ENCODE results near the gene ERN1. TPM values are rescaled to one million over a fixed set of nuclear protein-coding genes. Genes with fewer than 3 reads are reported as not detected.

The ERN1 gene
- total and polyA plus RNA-seq, 2 donors: 5.9 to 7.4 TPM

GRCh38 chr17:64042700-64043485 lies 87.1 kb downstream of the ERN1 start:
- peaks cover 0 to 3% of the 10 kb centered on the region in 2 donors for H3K4me1 ChIP-seq (ENCODE audit: control insufficient read depth in 2 of 2, insufficient read depth in 2 of 2, low read length in 2 of 2)
- H3K9me3 ChIP-seq (ENCODE audit: control insufficient read depth in 2 of 2, insufficient read depth in 1 of 2, low read length in 1 of 2): no peaks in the 10 kb centered on the region
- no peak for DNase-seq (ENCODE audit: low read depth in 6 of 9, low spot score in 9 of 9)

GRCh38 chr17:64041912-64042311 lies 88.0 kb downstream of the ERN1 start:
- Histone ChIP-seq H3K4me1 (ENCODE audit: control insufficient read depth in 2 of 2, insufficient read depth in 2 of 2, low read length in 2 of 2) (peaks cover 0 to 3% of the 10 kb centered on the region in 2 donors), H3K9me3 (ENCODE audit: control insufficient read depth in 2 of 2, insufficient read depth in 1 of 2, low read length in 1 of 2) (no peaks in the 10 kb centered on the region), H3K36me3 (ENCODE audit: control insufficient read depth in 2 of 2, insufficient read depth in 2 of 2, low read length in 1 of 2) (peaks cover 44 to 61% of the 10 kb centered on the region in 2 donors), H3K27ac (ENCODE audit: low read depth in 1 of 2, low read length in 1 of 2) (no peak overlapping the region), H3K4me3 (ENCODE audit: low read length in 2 of 2) (no peak overlapping the region), H3K27me3 (ENCODE audit: control insufficient read depth in 2 of 2, insufficient read depth in 1 of 2, low read length in 1 of 2) (no peaks in the 10 kb centered on the region)
- WGBS: 48% methylated on average over 11 of the region's 11 CpGs
- no peak for DNase-seq (ENCODE audit: low read depth in 6 of 9, low spot score in 9 of 9)

More at GRCh38 chr17:64042700-64043485, 87.1 kb downstream of the ERN1 start:
- 94% methylated on average over 12 of the region's 12 CpGs for WGBS
- Histone ChIP-seq H3K4me3 (ENCODE audit: low read length in 2 of 2) (no peak overlapping the region), H3K27ac (ENCODE audit: low read depth in 1 of 2, low read length in 1 of 2) (no peak overlapping the region), H3K27me3 (ENCODE audit: control insufficient read depth in 2 of 2, insufficient read depth in 1 of 2, low read length in 1 of 2) (no peaks in the 10 kb centered on the region), H3K36me3 (ENCODE audit: control insufficient read depth in 2 of 2, insufficient read depth in 2 of 2, low read length in 1 of 2) (peaks cover 44 to 61% of the 10 kb centered on the region in 2 donors)

- DNase-seq (ENCODE audit: low read depth in 6 of 9, low spot score in 9 of 9): no peak
- Histone ChIP-seq H3K27me3 (ENCODE audit: control insufficient read depth in 2 of 2, insufficient read depth in 1 of 2, low read length in 1 of 2) (no peaks in the 10 kb centered on the region), H3K4me3 (ENCODE audit: low read length in 2 of 2) (no peak overlapping the region), H3K9me3 (ENCODE audit: control insufficient read depth in 2 of 2, insufficient read depth in 1 of 2, low read length in 1 of 2) (no peaks in the 10 kb centered on the region), H3K36me3 (ENCODE audit: control insufficient read depth in 2 of 2, insufficient read depth in 2 of 2, low read length in 1 of 2) (peaks cover 28 to 48% of the 10 kb centered on the region in 2 donors), H3K4me1 (ENCODE audit: control insufficient read depth in 2 of 2, insufficient read depth in 2 of 2, low read length in 2 of 2) (peaks cover 0 to 3% of the 10 kb centered on the region in 2 donors), H3K27ac (ENCODE audit: low read depth in 1 of 2, low read length in 1 of 2) (no peak overlapping the region)
- WGBS: 93% methylated on average over 6 of the region's 6 CpGs
Observed at GRCh38 chr17:64040206-64040605, 89.7 kb downstream of the ERN1 start.

GRCh38 chr17:64039106-64039400 lies 90.9 kb downstream of the ERN1 start:
- H3K27me3 ChIP-seq (ENCODE audit: control insufficient read depth in 2 of 2, insufficient read depth in 1 of 2, low read length in 1 of 2): no peaks in the 10 kb centered on the region
- peaks cover 17 to 36% of the 10 kb centered on the region in 2 donors for H3K36me3 ChIP-seq (ENCODE audit: control insufficient read depth in 2 of 2, insufficient read depth in 2 of 2, low read length in 1 of 2)
- no peak overlapping the region for H3K4me3 ChIP-seq (ENCODE audit: low read length in 2 of 2)
- no peak overlapping the region for H3K27ac ChIP-seq (ENCODE audit: low read depth in 1 of 2, low read length in 1 of 2)
- no peak for DNase-seq (ENCODE audit: low read depth in 6 of 9, low spot score in 9 of 9)
- peaks cover 0 to 3% of the 10 kb centered on the region in 2 donors for H3K4me1 ChIP-seq (ENCODE audit: control insufficient read depth in 2 of 2, insufficient read depth in 2 of 2, low read length in 2 of 2)
- H3K9me3 ChIP-seq (ENCODE audit: control insufficient read depth in 2 of 2, insufficient read depth in 1 of 2, low read length in 1 of 2): no peaks in the 10 kb centered on the region
- WGBS: 94% methylated on average over 3 of the region's 3 CpGs

- Histone ChIP-seq H3K27ac (ENCODE audit: low read depth in 1 of 2, low read length in 1 of 2) (no peak overlapping the region), H3K4me3 (ENCODE audit: low read length in 2 of 2) (no peak overlapping the region), H3K27me3 (ENCODE audit: control insufficient read depth in 2 of 2, insufficient read depth in 1 of 2, low read length in 1 of 2) (no peaks in the 10 kb centered on the region), H3K4me1 (ENCODE audit: control insufficient read depth in 2 of 2, insufficient read depth in 2 of 2, low read length in 2 of 2) (peaks cover 0 to 3% of the 10 kb centered on the region in 2 donors), H3K9me3 (ENCODE audit: control insufficient read depth in 2 of 2, insufficient read depth in 1 of 2, low read length in 1 of 2) (no peaks in the 10 kb centered on the region), H3K36me3 (ENCODE audit: control insufficient read depth in 2 of 2, insufficient read depth in 2 of 2, low read length in 1 of 2) (peaks cover 12 to 31% of the 10 kb centered on the region in 2 donors)
- no peak for DNase-seq (ENCODE audit: low read depth in 6 of 9, low spot score in 9 of 9)
- WGBS: 92% methylated on average over 16 of the region's 16 CpGs
Observed at GRCh38 chr17:64038331-64039105, 91.4 kb downstream of the ERN1 start.

GRCh38 chr17:64037802-64038201 lies 92.1 kb downstream of the ERN1 start:
- no peak overlapping the region for H3K27ac ChIP-seq (ENCODE audit: low read depth in 1 of 2, low read length in 1 of 2)
- no peaks in the 10 kb centered on the region for H3K9me3 ChIP-seq (ENCODE audit: control insufficient read depth in 2 of 2, insufficient read depth in 1 of 2, low read length in 1 of 2)
- H3K4me1 ChIP-seq (ENCODE audit: control insufficient read depth in 2 of 2, insufficient read depth in 2 of 2, low read length in 2 of 2): peaks cover 0 to 3% of the 10 kb centered on the region in 2 donors
- DNase-seq (ENCODE audit: low read depth in 6 of 9, low spot score in 9 of 9): no peak
- H3K4me3 ChIP-seq (ENCODE audit: low read length in 2 of 2): no peak overlapping the region
- H3K27me3 ChIP-seq (ENCODE audit: control insufficient read depth in 2 of 2, insufficient read depth in 1 of 2, low read length in 1 of 2): no peaks in the 10 kb centered on the region
- WGBS: 97% methylated on average over 5 of the region's 5 CpGs
- H3K36me3 ChIP-seq (ENCODE audit: control insufficient read depth in 2 of 2, insufficient read depth in 2 of 2, low read length in 1 of 2): peaks cover 7 to 24% of the 10 kb centered on the region in 2 donors

- no peak for DNase-seq (ENCODE audit: low read depth in 6 of 9, low spot score in 9 of 9)
- H3K27ac ChIP-seq (ENCODE audit: low read depth in 1 of 2, low read length in 1 of 2): no peak overlapping the region
- no peaks in the 10 kb centered on the region for H3K27me3 ChIP-seq (ENCODE audit: control insufficient read depth in 2 of 2, insufficient read depth in 1 of 2, low read length in 1 of 2)
- 90% methylated on average over 6 of the region's 6 CpGs for WGBS
- H3K4me1 ChIP-seq (ENCODE audit: control insufficient read depth in 2 of 2, insufficient read depth in 2 of 2, low read length in 2 of 2): peaks cover 0 to 3% of the 10 kb centered on the region in 2 donors
- peaks cover 7 to 23% of the 10 kb centered on the region in 2 donors for H3K36me3 ChIP-seq (ENCODE audit: control insufficient read depth in 2 of 2, insufficient read depth in 2 of 2, low read length in 1 of 2)
- no peak overlapping the region for H3K4me3 ChIP-seq (ENCODE audit: low read length in 2 of 2)
- H3K9me3 ChIP-seq (ENCODE audit: control insufficient read depth in 2 of 2, insufficient read depth in 1 of 2, low read length in 1 of 2): no peaks in the 10 kb centered on the region
Observed at GRCh38 chr17:64037180-64037579, 92.8 kb downstream of the ERN1 start.

GRCh38 chr17:64036198-64036922 lies 93.6 kb downstream of the ERN1 start:
- H3K27ac ChIP-seq (ENCODE audit: low read depth in 1 of 2, low read length in 1 of 2): no peak overlapping the region
- H3K9me3 ChIP-seq (ENCODE audit: control insufficient read depth in 2 of 2, insufficient read depth in 1 of 2, low read length in 1 of 2): no peaks in the 10 kb centered on the region
- no peaks in the 10 kb centered on the region for H3K27me3 ChIP-seq (ENCODE audit: control insufficient read depth in 2 of 2, insufficient read depth in 1 of 2, low read length in 1 of 2)
- WGBS: 95% methylated on average over 14 of the region's 14 CpGs
- H3K4me3 ChIP-seq (ENCODE audit: low read length in 2 of 2): no peak overlapping the region
- no peak for DNase-seq (ENCODE audit: low read depth in 6 of 9, low spot score in 9 of 9)
- H3K4me1 ChIP-seq (ENCODE audit: control insufficient read depth in 2 of 2, insufficient read depth in 2 of 2, low read length in 2 of 2): no peaks in the 10 kb centered on the region
- H3K36me3 ChIP-seq (ENCODE audit: control insufficient read depth in 2 of 2, insufficient read depth in 2 of 2, low read length in 1 of 2): peaks cover 7 to 16% of the 10 kb centered on the region in 2 donors

GRCh38 chr17:64032081-64032480 lies 97.9 kb downstream of the ERN1 start:
- no peak for DNase-seq (ENCODE audit: low read depth in 6 of 9, low spot score in 9 of 9)
- H3K36me3 ChIP-seq (ENCODE audit: control insufficient read depth in 2 of 2, insufficient read depth in 2 of 2, low read length in 1 of 2): peaks cover 0 to 3% of the 10 kb centered on the region in 2 donors
- H3K27me3 ChIP-seq (ENCODE audit: control insufficient read depth in 2 of 2, insufficient read depth in 1 of 2, low read length in 1 of 2): no peaks in the 10 kb centered on the region
- no peak overlapping the region for H3K27ac ChIP-seq (ENCODE audit: low read depth in 1 of 2, low read length in 1 of 2)
- peaks cover 0 to 1% of the 10 kb centered on the region in 2 donors for H3K9me3 ChIP-seq (ENCODE audit: control insufficient read depth in 2 of 2, insufficient read depth in 1 of 2, low read length in 1 of 2)
- peaks cover 0 to 4% of the 10 kb centered on the region in 2 donors for H3K4me1 ChIP-seq (ENCODE audit: control insufficient read depth in 2 of 2, insufficient read depth in 2 of 2, low read length in 2 of 2)
- 98% methylated on average over 4 of the region's 4 CpGs for WGBS
- no peak overlapping the region for H3K4me3 ChIP-seq (ENCODE audit: low read length in 2 of 2)
